Urinary bladder (tissue), 4 donors: ENCODE measurements around the gene B3GAT3. TPM values are rescaled to one million over a fixed set of nuclear protein-coding genes. Genes with fewer than 3 reads are reported as not detected.
A peak's percentile ranks its signal among the peaks of the same experiment; 100 is the strongest.
"Not testable (repeated sequence)": the region's sequence is repeated elsewhere in the genome, so short reads cannot be mapped to it uniquely, and the experiment has no call there.

Experiments used
- DNase-seq: peaks from one replicate; pipeline ENCODE4 v3.0.0-alpha.2; 2015; ENCODE audit errors: extremely low spot score
- H3K27ac ChIP-seq: one replicate; pipeline ENCODE4 v1.5.1; 2013; ENCODE audit warnings: low read depth, mild to moderate bottlenecking, moderate library complexity
- H3K36me3 ChIP-seq: one replicate; pipeline ENCODE4 v1.6.1; 2013; ENCODE audit warnings: mild to moderate bottlenecking, moderate library complexity; ENCODE audit not compliant: insufficient read depth
- H3K4me1 ChIP-seq: one replicate; pipeline ENCODE4 v1.6.1; 2013; ENCODE audit warnings: mild to moderate bottlenecking, moderate library complexity; ENCODE audit not compliant: insufficient read depth
- H3K4me3 ChIP-seq: one replicate; pipeline ENCODE4 v1.5.1; 2013; ENCODE audit warnings: low read depth, low read length
- WGBS: extraction: QIAGEN DNeasy Blood & Tissue Kit; methylation state at CpG from one replicate; pipeline ENCODE4 v1.1.7; 2013; 5-methylcytosine and 5-hydroxymethylcytosine counted together
- polyA plus RNA-seq: library from polyadenylated mRNA; stranded (reverse); fragments of 200-250 nt; gene quantifications from one replicate; pipeline ENCODE4 v1.2.3, GENCODE V29; 2013
- total RNA-seq: library from RNA; depleted of rRNA; stranded (reverse); fragments of >200 nt; gene quantifications from one replicate; pipeline ENCODE4 v1.2.3, GENCODE V29; 2014
- donor health status: healthy with polysubstance abuse.
- donor health status: healthy.

B3GAT3 gene
- total and polyA plus RNA-seq, 2 donors, result 9.7 to 37.7 TPM

DNA sequence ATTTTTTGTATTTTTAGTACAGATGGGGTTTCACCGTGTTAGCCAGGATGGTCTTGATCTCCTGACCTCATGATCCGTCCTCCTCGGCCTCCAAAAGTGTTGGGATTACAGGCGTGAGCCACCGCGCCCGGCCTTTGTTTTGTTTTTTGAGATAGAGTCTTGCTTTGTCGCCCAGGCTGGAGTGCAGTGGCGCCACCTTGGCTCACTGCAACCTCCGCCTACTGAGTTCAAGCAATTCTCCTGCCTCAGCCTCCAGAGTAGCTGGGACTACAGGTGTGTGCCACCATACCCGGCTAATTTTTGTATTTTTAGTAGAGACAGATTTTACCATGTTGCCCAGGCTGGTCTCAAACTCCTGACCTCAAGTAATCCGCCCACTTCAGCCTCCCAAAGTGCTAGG is 28.5 kb upstream of the B3GAT3 start:
- 96% methylated on average over 12 of the region's 12 CpGs for WGBS
- DNase-seq, H3K36me3 ChIP-seq, H3K4me3 ChIP-seq, H3K27ac ChIP-seq, H3K4me1 ChIP-seq: not testable (repeated sequence)

GRCh38 chr11:62649486-62649885 is 27.7 kb upstream of the B3GAT3 start:
- Histone ChIP-seq H3K36me3 (no peaks in the 10 kb centered on the region), H3K4me3 (no peak overlapping the region), H3K4me1 (peaks cover 3% of the 10 kb centered on the region), H3K27ac (no peak overlapping the region)
- WGBS, result 93% methylated on average over 11 of the region's 11 CpGs
- DNase-seq, result no peak

DNA sequence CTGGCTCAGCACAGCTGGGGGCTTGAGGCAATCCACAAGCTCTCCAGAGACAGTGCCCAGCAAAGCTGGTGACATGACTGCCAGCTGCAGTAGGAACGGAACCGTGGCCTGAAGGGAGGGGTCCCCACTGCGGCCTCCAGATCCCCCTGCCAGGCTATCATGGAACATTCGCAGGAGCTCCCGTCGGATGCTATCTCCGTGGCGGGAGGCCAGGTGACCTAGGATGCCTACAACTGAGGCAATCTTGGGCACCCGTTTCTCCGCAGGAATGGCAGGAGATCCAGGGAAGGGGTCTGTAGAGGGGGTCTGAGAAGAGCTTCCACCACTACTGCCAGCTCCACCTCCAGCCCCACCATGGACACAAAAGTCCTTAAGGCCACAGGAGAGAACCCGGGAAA is 27.2 kb upstream of the B3GAT3 start:
- H3K27ac ChIP-seq, result no peak overlapping the region
- 87% methylated on average over 11 of the region's 11 CpGs for WGBS
- no peaks in the 10 kb centered on the region for H3K36me3 ChIP-seq
- peaks cover 3% of the 10 kb centered on the region for H3K4me1 ChIP-seq
- no peak for DNase-seq
- H3K4me3 ChIP-seq, result no peak overlapping the region

DNA sequence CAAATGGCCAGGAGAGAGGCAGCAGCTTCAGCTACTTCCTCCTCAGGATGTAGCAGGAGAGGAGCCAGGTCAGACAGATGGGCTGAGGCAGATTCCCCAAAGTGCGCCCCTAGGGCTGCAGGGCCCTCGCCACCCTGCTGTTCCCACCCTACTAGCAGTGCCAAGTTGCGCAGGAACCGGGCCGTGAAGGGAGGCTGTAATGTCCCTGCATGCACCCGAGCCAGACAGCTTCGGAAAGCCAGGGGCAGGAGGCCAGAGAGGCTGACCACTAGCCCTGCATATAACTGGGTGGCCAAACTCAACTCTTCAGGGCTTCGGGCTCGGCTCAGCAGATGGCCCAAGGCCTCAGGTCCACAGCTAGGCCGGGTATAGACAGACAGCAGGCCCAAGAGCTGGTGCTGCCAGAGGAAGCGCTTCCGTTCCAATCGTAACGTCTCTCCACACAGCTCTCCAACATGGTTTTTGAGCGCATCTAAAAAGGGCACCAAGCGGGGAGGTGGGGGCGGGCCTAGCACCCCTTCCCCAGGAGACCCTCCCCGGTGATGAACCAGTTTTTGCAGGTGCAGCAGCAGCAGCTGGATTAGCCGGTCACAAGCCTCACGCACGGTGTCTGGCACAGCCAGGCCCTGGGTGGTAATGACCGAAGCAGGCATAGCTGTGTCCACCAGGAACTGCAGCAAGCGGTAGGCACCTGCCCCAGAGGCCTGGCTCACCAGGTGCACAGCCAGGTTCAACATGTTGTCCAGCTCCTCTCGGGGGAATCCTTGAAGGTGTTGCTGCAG is 26.6 kb upstream of the B3GAT3 start:
- DNase-seq, result no peak
- Histone ChIP-seq H3K4me3 (no peak overlapping the region), H3K36me3 (no peaks in the 10 kb centered on the region), H3K4me1 (peaks cover 3% of the 10 kb centered on the region), H3K27ac (no peak overlapping the region)
- 91% methylated on average over 24 of the region's 24 CpGs for WGBS

- no peaks in the 10 kb centered on the region for H3K36me3 ChIP-seq
- DNase-seq, result no peak
- H3K4me3 ChIP-seq, result no peak overlapping the region
- peaks cover 3% of the 10 kb centered on the region for H3K4me1 ChIP-seq
- H3K27ac ChIP-seq, result no peak overlapping the region
- 85% methylated on average over 6 of the region's 6 CpGs for WGBS
Measured at GRCh38 chr11:62647609-62648005, 25.8 kb upstream of the B3GAT3 start.

- 61% methylated on average over 32 of the region's 32 CpGs for WGBS
- H3K27ac ChIP-seq, result no peak overlapping the region
- H3K4me3 ChIP-seq, result no peak overlapping the region
- no peak for DNase-seq
- no peaks in the 10 kb centered on the region for H3K36me3 ChIP-seq
- H3K4me1 ChIP-seq, result peaks cover 3% of the 10 kb centered on the region
Measured at GRCh38 chr11:62646825-62647608, 25.2 kb upstream of the B3GAT3 start.

- no peaks in the 10 kb centered on the region for H3K36me3 ChIP-seq
- under 1% methylated on average over 73 of the region's 73 CpGs for WGBS
- H3K27ac ChIP-seq, result peak within 1 kb of the TSS; percentile 93
Measured at GRCh38 chr11:62645946-62646824, 24.4 kb upstream of the B3GAT3 start, which contains the start of gene GANAB. TSS of gene GANAB (minus strand) at chr11:62646613. CDS start at chr11:62646599, 14 bp downstream.

DNA sequence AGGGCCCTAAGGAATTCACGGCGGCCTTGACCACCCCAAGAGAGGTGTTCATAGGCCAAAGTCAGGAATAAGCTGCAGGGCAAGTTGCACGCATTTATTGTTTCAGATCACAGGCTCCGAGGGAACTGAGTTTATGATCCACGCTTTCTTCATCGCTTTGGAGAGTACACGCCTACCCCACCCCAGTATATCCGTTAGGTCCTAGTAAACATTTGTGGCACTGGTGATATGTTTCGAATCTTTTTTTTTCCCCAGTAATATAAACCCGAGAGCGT is 23.8 kb upstream of the B3GAT3 start:
- 12% methylated on average over 11 of the region's 11 CpGs for WGBS
- Histone ChIP-seq H3K36me3 (no peaks in the 10 kb centered on the region), H3K27ac (no peak overlapping the region), H3K4me1 (peaks cover 3% of the 10 kb centered on the region), H3K4me3 (peak overlapping the region; percentile 93)
- no peak for DNase-seq

More at GRCh38 chr11:62645946-62646824, 24.4 kb upstream of the B3GAT3 start, which contains the start of gene GANAB:
- peak; percentile 98 for DNase-seq
- H3K4me1 ChIP-seq, result peaks cover 3% of the 10 kb centered on the region
- H3K4me3 ChIP-seq, result peak within 1 kb of the TSS; percentile 93

GRCh38 chr11:62644220-62644619 is 22.4 kb upstream of the B3GAT3 start:
- no peak overlapping the region for H3K27ac ChIP-seq
- H3K36me3 ChIP-seq, result no peaks in the 10 kb centered on the region
- H3K4me1 ChIP-seq, result peaks cover 3% of the 10 kb centered on the region

DNA sequence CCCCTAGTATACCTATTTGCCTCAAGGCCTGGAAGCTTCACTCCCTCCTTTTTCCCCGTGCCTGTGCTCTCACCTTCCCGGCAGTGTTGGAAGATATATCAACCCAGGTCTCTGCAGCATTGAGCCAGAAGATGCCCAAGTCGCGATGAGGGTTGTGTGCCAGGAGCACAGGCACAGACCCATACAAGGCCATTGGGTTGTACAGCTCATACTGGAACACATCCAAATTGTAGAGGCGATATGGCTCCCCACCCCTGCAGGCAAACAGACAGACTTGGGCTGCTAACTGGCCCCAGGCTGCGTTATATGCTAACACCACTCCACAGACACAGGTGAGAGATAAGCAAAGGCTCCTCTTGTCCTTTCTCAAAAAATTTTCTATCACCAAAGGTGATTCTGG is 10.7 kb upstream of the B3GAT3 start:
- no peak for DNase-seq
- peaks cover 22% of the 10 kb centered on the region for H3K36me3 ChIP-seq
- no peak overlapping the region for H3K27ac ChIP-seq
- H3K4me3 ChIP-seq, result no peak overlapping the region
- no peaks in the 10 kb centered on the region for H3K4me1 ChIP-seq
- 80% methylated on average over 6 of the region's 6 CpGs for WGBS

More at GRCh38 chr11:62644220-62644619, 22.4 kb upstream of the B3GAT3 start:
- no peak overlapping the region for H3K4me3 ChIP-seq
- 75% methylated on average over 8 of the region's 8 CpGs for WGBS
- DNase-seq, result no peak

DNA sequence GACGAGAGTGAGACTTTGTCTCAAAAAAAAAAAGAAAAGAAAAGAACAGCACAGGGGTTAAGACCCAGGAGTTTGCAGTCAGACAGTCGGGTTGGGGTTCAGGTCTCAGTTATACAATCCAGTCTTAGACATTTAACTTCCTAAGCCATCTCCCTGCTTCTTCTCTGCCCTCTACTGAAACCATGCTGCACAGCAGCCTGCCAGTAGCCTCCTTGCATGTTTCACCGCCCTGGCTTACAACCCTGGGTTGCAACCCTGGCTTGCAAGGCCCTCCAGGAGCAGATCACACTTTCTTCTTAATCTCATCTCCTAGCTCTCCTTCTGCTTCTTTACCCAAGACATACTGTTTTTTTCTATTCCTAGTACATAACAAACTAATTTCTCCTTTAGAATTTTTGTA is 5.9 kb upstream of the B3GAT3 start:
- Histone ChIP-seq H3K27ac (no peak overlapping the region), H3K4me3 (no peak overlapping the region), H3K36me3 (peaks cover 17% of the 10 kb centered on the region), H3K4me1 (no peaks in the 10 kb centered on the region)
- 83% methylated on average over 3 of the region's 3 CpGs for WGBS
- DNase-seq, result no peak

- peak overlapping the region; percentile 41 for H3K27ac ChIP-seq
- no peak overlapping the region for H3K4me3 ChIP-seq
- peaks cover 4% of the 10 kb centered on the region for H3K36me3 ChIP-seq
- DNase-seq, result no peak
- WGBS, result 84% methylated on average over 7 of the region's 7 CpGs
- H3K4me1 ChIP-seq, result no peaks in the 10 kb centered on the region
Measured at GRCh38 chr11:62622476-62623089, 797 bp upstream of the B3GAT3 start.

DNA sequence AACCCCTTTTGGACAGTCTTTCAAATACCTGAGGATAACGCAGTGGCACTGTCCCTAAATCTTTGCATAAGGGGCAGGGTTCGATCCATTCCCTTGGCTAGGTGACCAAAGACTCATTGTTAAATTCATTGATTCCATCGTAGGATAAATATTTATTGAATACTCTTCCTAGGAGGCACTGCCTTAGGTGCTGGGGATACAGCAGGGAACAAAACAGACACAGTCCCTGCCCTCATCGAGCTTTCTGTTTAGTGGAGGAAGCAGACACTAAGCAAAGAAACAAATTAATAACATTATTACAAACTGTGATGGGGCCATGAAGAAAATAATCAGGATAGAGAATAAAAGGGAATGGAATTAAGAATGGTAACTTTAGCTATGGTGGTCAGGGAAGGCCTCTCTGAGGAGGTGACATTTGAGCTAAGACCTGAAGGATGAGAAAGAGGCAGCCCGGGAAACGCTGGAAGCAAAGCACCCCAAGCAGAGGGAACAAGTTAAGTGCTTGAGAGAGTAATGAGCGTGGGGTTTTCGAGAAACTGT is 689 bp downstream of the B3GAT3 start:
- no peak for DNase-seq
- 27% methylated on average over 8 of the region's 8 CpGs for WGBS
- no peaks in the 10 kb centered on the region for H3K4me1 ChIP-seq
- H3K4me3 ChIP-seq, result peak overlapping the region; percentile 60
- H3K27ac ChIP-seq, result peak overlapping the region; percentile 81
- peaks cover under 1% of the 10 kb centered on the region for H3K36me3 ChIP-seq
